Adipocyte (in vitro differentiated cells): ENCODE measurements around the gene ZNF333.
"Not testable (repeated sequence)": the region's sequence is repeated elsewhere in the genome, so short reads cannot be mapped to it uniquely, and the experiment has no call there.

Source experiments
- DNase-seq: peaks from one replicate; pipeline ENCODE4 v3.0.0-alpha.2; 2015; ENCODE audit warnings: low read depth
- H3K27me3 ChIP-seq: replicated peaks from 2 replicates; pipeline ENCODE4 v1.7.0; 2013; ENCODE audit warnings: mild to moderate bottlenecking, low read length, moderate library complexity; ENCODE audit not compliant: control insufficient read depth, insufficient read depth
- H3K36me3 ChIP-seq: 2 replicates; pipeline ENCODE4 v1.7.0; 2013; ENCODE audit warnings: low read length, mild to moderate bottlenecking, moderate library complexity; ENCODE audit not compliant: control insufficient read depth, insufficient read depth, severe bottlenecking
- H3K4me1 ChIP-seq: 2 replicates; pipeline ENCODE4 v1.7.0; 2013; ENCODE audit warnings: mild to moderate bottlenecking, low read length, moderate library complexity; ENCODE audit not compliant: control insufficient read depth, insufficient read depth
- H3K4me3 ChIP-seq: 2 replicates; pipeline ENCODE4 v1.7.0; 2013; ENCODE audit warnings: mild to moderate bottlenecking, low read length, moderate library complexity
- H3K9ac ChIP-seq: 2 replicates; pipeline ENCODE4 v1.7.0; 2013; ENCODE audit warnings: mild to moderate bottlenecking, low read length, moderate library complexity
- H3K9me3 ChIP-seq: 2 replicates; pipeline ENCODE4 v1.7.0; 2013; ENCODE audit warnings: mild to moderate bottlenecking, low read length, moderate library complexity; ENCODE audit not compliant: control insufficient read depth

Gene ZNF333

GRCh38 chr19:14735915-14736314 lies 46.1 kb downstream of the ZNF333 start:
- Histone ChIP-seq H3K9ac (no peak overlapping the region), H3K36me3 (no peaks in the 10 kb centered on the region), H3K27me3 (no peaks in the 10 kb centered on the region), H3K4me3 (no peak overlapping the region), H3K4me1 (no peaks in the 10 kb centered on the region), H3K9me3 (no peaks in the 10 kb centered on the region)
- no peak for DNase-seq

DNA sequence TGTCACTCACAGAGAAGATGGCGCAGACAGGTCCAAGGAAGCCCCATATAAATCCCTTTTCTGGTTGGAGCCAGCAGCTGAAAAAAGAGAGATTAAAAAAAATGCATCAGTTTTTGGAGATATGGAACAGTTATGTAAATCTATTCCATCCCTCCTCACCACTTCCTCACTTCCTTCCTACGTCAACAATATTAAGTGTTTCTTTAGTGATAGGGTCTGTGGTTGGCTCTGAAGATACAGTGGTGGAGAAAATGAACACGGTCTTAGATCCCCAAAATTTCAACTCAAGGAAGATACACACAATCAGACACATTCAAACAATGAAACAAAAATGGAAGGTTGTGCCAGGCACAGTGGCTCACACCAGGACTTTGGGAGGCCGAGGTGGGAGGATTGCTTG lies 57.0 kb downstream of the ZNF333 start:
- DNase-seq = no peak

DNA sequence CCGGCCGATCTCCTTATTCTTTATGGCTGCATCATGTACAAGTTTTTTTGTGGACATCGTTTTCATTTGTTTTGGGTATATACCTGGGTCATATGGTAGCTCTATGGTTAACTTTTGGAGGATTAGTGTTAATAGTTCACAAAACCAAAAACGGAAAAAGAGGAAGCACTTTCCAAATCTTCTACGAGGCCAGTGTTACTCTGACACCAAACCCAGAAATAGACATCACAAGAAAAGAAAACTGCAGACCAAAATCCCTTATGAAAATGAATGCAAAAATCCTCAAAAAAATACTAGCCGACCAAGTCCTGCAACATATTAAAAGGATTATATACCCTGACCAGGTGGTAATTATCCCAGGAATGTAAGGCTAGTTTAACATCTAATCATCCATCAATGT lies 58.8 kb downstream of the ZNF333 start:
- no peak for DNase-seq
- Histone ChIP-seq H3K4me1 (no peaks in the 10 kb centered on the region), H3K4me3 (no peak overlapping the region), H3K9ac (no peak overlapping the region), H3K9me3 (no peaks in the 10 kb centered on the region), H3K27me3 (no peaks in the 10 kb centered on the region), H3K36me3 (no peaks in the 10 kb centered on the region)

More for the DNA sequence above, 57.0 kb downstream of the ZNF333 start:
- Histone ChIP-seq H3K9me3 (no peaks in the 10 kb centered on the region), H3K4me1 (no peaks in the 10 kb centered on the region), H3K9ac (no peak overlapping the region), H3K4me3 (no peak overlapping the region), H3K36me3 (no peaks in the 10 kb centered on the region), H3K27me3 (no peaks in the 10 kb centered on the region)

DNA sequence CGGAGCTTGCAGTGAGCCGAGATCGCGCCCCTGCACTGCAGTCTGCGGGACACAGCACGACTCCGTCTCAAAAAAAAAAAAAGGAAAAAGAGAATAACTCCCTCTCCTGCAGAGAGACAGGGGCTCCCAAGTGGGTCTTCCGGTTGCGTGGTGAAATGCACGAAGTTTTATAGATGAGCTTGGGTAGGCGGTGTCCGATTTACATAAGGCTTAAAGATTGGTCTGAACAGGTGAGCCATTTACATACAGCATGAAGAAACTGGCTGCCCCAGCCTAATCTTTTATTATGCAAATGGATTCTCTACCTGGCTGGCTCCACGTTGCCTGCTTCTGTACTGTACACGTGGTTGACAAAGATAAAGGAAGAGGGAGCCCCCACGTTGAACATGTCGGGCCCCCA lies 69.0 kb downstream of the ZNF333 start:
- no peak overlapping the region for H3K4me3 ChIP-seq
- H3K36me3 ChIP-seq = no peaks in the 10 kb centered on the region
- no peak overlapping the region for H3K9ac ChIP-seq
- no peaks in the 10 kb centered on the region for H3K27me3 ChIP-seq
- no peak for DNase-seq
- H3K4me1 ChIP-seq = no peaks in the 10 kb centered on the region
- H3K9me3 ChIP-seq = no peaks in the 10 kb centered on the region

- no peak overlapping the region for H3K9ac ChIP-seq
- DNase-seq = no peak
- H3K9me3 ChIP-seq = no peaks in the 10 kb centered on the region
- no peaks in the 10 kb centered on the region for H3K4me1 ChIP-seq
- H3K36me3 ChIP-seq = no peaks in the 10 kb centered on the region
- no peak overlapping the region for H3K4me3 ChIP-seq
- H3K27me3 ChIP-seq = no peaks in the 10 kb centered on the region
Measured at GRCh38 chr19:14761607-14762006, 71.8 kb downstream of the ZNF333 start.

DNA sequence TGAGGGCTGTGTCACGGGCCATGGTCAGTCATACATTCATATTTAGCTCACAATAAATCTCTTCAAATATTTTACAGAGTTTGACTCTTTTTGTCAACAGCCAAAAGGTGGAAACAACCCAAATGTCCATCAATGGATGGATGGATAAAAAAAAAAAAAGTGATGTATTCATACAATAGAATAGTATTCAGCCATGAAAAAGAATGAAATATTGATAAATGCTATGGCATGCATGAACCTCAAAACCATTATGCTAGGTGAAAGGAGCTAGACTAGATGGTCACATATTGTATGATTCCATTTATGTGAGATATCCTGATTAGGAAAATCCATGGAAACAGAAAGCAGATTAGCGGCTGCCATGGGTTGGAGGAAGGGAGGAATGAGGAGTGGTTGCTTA lies 72.3 kb downstream of the ZNF333 start:
- Histone ChIP-seq H3K4me3 (no peak overlapping the region), H3K9ac (no peak overlapping the region), H3K4me1 (no peaks in the 10 kb centered on the region), H3K36me3 (no peaks in the 10 kb centered on the region), H3K27me3 (no peaks in the 10 kb centered on the region), H3K9me3 (no peaks in the 10 kb centered on the region)
- DNase-seq = no peak

DNA sequence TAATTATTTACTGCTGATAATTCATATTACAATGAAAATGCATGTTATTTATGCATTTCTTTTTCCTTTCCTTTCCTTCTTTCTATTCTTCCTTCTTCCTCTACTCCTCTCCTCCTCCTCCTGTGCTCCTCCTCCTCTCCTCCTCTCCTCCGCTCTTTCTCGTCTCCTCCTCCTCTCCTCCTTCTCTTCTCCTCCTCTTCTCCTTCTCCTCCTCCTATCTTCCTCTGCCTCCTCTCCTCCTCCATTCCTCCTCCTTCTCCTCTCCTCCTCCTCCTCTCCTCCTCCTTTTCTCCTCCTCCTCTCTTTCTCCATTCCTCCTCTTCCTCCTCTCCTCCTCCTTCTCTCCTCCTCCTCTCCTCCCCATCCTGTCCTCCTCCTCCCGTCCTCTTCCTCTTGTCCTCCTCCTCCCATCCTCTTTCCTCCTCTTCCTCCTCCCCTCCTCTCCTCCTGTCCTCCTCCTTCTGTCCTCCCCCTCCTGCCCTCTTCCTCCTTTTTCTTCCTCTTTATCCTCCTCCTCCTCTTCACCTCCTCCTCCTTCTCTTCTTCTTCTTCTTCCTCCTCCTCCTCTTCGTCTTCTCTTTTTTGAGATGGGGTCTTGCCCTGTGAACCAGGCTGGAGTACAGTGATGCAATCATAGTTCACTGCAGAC lies 73.8 kb downstream of the ZNF333 start:
- H3K4me3 ChIP-seq = no peak overlapping the region
- H3K9ac ChIP-seq = no peak overlapping the region
- H3K9me3 ChIP-seq = no peaks in the 10 kb centered on the region
- no peaks in the 10 kb centered on the region for H3K36me3 ChIP-seq
- H3K27me3 ChIP-seq = no peaks in the 10 kb centered on the region
- DNase-seq = no peak
- no peaks in the 10 kb centered on the region for H3K4me1 ChIP-seq

DNA sequence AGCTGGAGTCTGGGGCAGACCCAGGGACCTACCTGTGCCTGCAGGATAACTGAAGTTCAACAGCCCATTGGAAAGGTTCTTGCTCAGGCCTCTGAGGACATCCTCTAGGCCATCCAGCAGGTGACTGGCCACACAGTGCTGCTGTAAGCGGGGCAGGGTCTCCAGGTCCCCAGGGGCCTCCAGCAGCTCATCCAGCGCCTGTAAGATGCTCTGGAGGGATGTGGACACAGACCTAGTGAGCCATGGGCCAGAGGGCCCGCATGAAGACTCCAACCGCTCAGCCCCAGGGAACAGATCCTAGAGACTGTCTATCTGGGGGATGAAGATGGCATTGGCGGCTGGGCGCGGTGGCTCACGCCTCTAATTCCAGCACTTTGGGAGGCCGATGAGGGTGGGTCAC lies 74.6 kb downstream of the ZNF333 start:
- no peaks in the 10 kb centered on the region for H3K27me3 ChIP-seq

GRCh38 chr19:14765403-14765802 lies 75.6 kb downstream of the ZNF333 start:
- H3K27me3 ChIP-seq, H3K4me1 ChIP-seq, H3K4me3 ChIP-seq, H3K9me3 ChIP-seq, H3K36me3 ChIP-seq, DNase-seq, H3K9ac ChIP-seq: not testable (repeated sequence)

More for the DNA sequence above, 74.6 kb downstream of the ZNF333 start:
- Histone ChIP-seq H3K4me3 (no peak overlapping the region), H3K4me1 (no peaks in the 10 kb centered on the region), H3K9ac (no peak overlapping the region), H3K36me3 (no peaks in the 10 kb centered on the region), H3K9me3 (no peaks in the 10 kb centered on the region)
- no peak for DNase-seq

DNA sequence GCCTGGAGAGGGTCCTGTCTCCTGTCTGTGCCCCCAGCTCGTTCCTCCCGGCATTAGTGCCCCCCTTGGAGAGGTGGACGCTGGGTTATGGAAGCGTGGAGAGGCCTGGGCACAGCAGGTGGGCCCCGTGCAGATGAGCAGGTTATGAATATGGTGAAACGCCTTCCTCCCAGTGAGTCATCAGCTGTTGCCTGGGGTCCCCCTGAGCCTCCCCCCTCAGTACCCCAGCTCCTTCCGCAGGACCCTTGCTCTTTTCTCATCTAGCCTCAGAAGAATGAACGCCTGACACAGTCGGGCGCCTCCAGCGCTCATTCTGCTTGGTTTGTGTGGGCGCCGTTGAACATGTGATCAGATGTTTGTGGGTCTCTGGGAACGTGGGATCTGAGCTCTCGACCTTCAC lies 76.0 kb downstream of the ZNF333 start:
- H3K4me1 ChIP-seq, H3K27me3 ChIP-seq, H3K36me3 ChIP-seq, DNase-seq, H3K4me3 ChIP-seq, H3K9me3 ChIP-seq, H3K9ac ChIP-seq: not testable (repeated sequence)

DNA sequence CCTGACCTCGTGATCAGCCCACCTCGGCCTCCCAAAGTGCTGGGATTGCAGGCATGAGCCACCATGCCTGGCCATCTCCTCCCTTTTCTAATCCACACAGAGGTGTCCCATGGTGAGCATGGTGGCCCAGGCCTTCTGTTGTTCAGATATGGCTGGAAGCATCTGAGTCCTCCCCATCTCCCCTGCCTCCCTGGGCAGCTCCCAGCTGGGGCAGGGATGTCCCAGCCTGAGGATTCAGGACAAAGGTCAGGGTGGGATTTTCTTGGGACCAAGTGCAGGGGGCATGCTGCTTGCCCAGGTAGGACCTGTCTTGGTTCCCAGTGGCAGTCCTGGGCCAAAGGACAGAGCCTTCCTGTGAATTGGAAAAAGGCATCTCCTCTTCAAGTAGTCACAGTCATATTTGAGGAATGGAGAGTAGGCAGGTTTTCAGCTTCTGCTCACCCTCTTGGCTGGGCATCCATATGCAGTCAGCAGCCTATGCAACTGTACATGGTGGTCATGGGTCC lies 77.7 kb downstream of the ZNF333 start:
- Histone ChIP-seq H3K27me3 (no peaks in the 10 kb centered on the region), H3K36me3 (no peaks in the 10 kb centered on the region), H3K4me3 (no peak overlapping the region), H3K9ac (no peak overlapping the region), H3K4me1 (no peaks in the 10 kb centered on the region), H3K9me3 (no peaks in the 10 kb centered on the region)
- DNase-seq = no peak

DNA sequence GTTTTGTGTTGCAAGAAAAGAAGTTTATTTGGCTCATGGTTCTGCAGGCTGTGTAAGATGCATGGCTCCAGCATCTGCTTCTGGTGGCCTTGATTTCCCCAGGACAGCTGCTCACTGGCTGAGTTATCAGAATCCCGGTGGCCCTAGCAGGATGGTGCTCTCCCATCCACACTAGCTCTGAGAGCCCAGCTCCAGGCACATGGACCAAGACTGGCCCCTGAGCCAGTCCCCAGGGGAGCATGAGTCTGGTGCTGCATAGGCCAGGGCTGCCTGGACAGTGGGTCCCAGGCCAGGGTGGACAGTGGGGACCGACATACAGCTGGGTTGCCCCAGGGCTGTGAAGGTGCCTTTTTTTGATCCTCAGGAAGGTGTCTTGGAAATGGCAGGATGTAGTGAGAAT lies 78.2 kb downstream of the ZNF333 start:
- Histone ChIP-seq H3K9me3 (no peaks in the 10 kb centered on the region), H3K27me3 (no peaks in the 10 kb centered on the region), H3K4me3 (no peak overlapping the region), H3K36me3 (no peaks in the 10 kb centered on the region), H3K9ac (no peak overlapping the region), H3K4me1 (no peaks in the 10 kb centered on the region)
- DNase-seq = no peak
